ENCODE measurements around the gene CHRDL1. TPM values are rescaled to one million over a fixed set of nuclear protein-coding genes. Genes with fewer than 3 reads are reported as not detected.
"Not testable (repeated sequence)": the region's sequence is repeated elsewhere in the genome, so short reads cannot be mapped to it uniquely, and the experiment has no call there.

CHRDL1 gene, protein sequence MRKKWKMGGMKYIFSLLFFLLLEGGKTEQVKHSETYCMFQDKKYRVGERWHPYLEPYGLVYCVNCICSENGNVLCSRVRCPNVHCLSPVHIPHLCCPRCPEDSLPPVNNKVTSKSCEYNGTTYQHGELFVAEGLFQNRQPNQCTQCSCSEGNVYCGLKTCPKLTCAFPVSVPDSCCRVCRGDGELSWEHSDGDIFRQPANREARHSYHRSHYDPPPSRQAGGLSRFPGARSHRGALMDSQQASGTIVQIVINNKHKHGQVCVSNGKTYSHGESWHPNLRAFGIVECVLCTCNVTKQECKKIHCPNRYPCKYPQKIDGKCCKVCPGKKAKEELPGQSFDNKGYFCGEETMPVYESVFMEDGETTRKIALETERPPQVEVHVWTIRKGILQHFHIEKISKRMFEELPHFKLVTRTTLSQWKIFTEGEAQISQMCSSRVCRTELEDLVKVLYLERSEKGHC
- 9.2 TPM for polyA plus RNA-seq (ENCODE audit: insufficient read length)

GRCh38 chrX:110795645-110796406, at the start of gene CHRDL1:
CHRDL1 (minus strand) TSS chrX:110795817; CDS start chrX:110792181, 3,636 bp downstream.
- DNase-seq (ENCODE audit: low read depth) = no peak

DNA sequence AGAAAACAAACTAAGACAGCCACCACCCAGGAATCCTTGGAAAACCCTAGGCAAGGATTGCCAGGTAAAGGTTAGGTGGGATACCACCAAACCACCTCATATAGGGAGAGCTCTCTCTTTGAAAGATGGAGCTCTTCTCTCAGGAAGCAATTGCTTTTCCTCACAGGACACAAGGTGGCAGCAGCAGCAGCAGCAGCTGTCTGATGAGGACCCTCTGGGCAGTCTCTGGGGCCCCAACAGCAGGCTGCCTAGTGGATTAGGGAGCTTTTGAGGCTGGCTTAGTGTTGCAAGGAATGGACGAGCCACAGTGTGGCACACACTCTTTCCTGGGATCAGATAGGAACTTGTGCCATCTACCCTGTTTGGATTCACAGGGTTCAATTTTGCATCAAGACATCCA, 41.4 kb upstream of the CHRDL1 start:
- DNase-seq (ENCODE audit: low read depth) = no peak

GRCh38 chrX:110836451-110836850, 40.8 kb upstream of the CHRDL1 start:
- DNase-seq (ENCODE audit: low read depth) = no peak

DNA sequence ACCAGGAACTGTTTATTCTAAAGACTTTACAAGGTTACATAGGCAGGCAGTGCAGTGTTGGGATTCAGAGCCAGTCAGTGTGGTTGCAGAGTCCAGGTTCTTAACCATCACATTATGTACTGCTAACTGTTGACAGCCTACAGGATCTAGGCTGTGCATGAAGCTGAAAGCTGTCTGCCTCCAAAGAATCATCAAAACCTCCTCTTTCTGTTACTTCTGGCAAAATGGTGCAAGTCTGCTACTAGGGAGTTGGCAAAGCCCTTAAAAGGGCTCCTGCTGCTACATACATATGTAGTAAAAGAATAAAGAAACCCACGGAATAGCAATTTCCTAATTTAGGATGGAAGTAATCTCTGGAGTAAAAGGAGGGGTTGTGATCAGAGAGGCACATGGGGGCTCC, 40.4 kb upstream of the CHRDL1 start:
- DNase-seq (ENCODE audit: low read depth) = no peak

DNA sequence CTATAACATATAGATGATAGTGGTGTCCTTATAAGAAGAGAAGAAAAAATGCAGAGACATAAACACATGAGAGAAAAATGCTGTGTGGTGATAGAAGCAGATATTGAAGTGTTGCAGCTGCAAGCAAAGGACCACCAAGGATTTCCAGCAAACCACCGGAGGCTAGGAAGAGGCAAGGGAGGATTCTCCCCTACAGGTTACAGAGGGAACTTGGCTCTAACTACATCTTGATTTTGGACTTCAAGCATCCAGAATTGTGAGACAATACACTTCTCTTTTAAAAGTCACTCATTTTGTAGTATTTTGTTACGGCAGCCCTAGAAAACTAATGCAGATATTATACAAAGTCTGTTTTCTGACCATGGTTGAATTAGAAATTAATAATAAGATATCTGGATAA, 30.4 kb upstream of the CHRDL1 start:
- DNase-seq (ENCODE audit: low read depth) = no peak

DNA sequence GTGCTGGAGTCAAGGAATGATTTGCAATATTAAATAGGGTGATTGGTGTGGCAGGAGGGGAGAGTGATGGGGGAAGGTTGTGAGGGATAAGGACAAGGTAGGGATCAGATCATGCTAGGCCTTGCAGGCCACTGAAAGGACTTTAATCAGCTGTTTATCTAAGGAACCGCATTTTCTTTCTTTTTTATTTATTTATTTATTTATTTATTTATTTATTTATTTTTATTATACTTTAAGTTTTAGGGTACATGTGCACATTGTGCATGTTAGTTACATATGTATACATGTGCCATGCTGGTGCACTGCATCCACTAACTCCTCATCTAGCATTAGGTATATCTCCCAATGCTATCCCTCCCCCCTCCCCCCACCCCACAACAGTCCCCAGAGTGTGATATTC, 20.9 kb upstream of the CHRDL1 start:
- not testable (repeated sequence) for DNase-seq (ENCODE audit: low read depth)

GRCh38 chrX:110806145-110806544, 10.5 kb upstream of the CHRDL1 start:
- DNase-seq (ENCODE audit: low read depth) = no peak

DNA sequence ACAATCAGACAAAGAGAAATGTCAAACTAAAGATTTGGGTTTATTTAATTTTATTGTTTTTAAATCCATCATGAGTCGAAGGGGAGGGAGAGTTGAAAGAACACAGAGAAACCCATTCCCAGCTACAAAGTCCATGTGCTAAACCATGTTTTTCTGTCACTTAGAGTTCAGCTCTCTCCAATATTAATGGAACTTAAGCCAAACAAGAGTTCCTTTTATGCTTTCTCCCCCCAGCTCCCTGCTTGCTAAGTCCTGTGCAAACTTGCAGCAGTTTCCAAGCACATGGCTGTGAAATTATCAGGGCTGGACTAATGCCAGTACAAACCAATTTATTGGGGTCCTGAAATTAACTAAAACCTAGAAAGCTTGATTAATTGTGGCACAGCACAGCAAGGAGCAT, 9.7 kb upstream of the CHRDL1 start:
- DNase-seq (ENCODE audit: low read depth) = no peak

GRCh38 chrX:110804446-110804845, 8.8 kb upstream of the CHRDL1 start:
- DNase-seq (ENCODE audit: low read depth) = no peak

DNA sequence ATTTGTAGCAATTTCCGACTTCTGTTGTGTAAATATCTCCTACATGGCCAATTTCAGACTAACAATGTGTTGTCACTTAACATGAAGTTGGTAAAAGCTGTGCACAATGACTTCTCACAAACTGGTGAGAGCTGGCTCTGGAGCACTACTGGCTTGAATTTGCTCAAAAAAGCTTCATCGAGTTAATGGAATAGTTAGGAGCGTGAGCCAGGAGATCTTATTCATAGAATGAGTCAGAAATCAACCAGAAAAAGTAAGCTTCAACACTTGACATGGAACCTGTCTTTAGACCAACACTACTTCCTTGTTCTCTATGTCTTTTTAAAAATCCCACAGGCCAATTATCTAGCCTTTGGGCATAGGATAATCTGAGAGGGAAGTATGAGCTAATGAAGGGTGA, 7.9 kb upstream of the CHRDL1 start:
- DNase-seq (ENCODE audit: low read depth) = no peak

DNA sequence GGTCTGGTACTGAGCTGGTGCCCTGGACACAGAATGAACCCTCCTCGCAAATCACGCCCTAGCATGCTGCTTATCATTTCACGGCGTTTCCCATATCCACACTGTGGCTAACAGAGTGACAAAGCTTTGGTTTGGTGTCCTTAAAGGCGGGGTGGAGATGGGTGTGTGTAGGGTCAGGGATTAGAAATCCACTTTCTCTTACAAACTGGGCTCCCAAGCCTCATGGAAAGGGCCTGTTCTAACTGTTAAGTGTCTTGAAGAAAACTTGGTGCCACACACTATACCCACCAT, 735 bp upstream of the CHRDL1 start:
- DNase-seq (ENCODE audit: low read depth) = no peak

DNA sequence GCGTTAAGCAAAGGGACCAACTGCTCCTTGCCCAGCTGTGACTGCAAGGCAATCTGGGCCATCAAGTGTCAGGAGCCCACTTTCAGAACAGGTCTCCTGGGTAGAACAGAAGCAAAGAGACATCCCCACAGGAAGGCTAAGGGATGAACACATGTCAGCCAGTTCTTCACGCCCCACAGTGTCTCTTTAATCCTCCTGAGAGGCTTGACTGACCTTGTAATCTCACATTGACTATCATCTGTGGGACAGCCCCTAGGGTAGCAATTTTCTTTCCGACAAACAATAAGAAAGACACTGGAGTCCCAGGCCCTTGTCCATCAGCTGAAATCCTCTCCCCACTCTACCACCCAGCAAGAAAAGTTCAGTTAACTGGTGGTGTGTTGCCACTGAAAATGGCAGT, 1.0 kb downstream of the CHRDL1 start:
- DNase-seq (ENCODE audit: low read depth) = no peak

GRCh38 chrX:110791071-110791470, 4.5 kb downstream of the CHRDL1 start:
- DNase-seq (ENCODE audit: low read depth) = no peak

- DNase-seq (ENCODE audit: low read depth) = no peak
Measured at GRCh38 chrX:110786486-110786885, 9.1 kb downstream of the CHRDL1 start.

GRCh38 chrX:110759785-110760184, 35.8 kb downstream of the CHRDL1 start:
- no peak for DNase-seq (ENCODE audit: low read depth)

GRCh38 chrX:110758781-110759422, 36.7 kb downstream of the CHRDL1 start:
- no peak for DNase-seq (ENCODE audit: low read depth)

- no peak for DNase-seq (ENCODE audit: low read depth)
Measured at GRCh38 chrX:110755611-110756010, 40.0 kb downstream of the CHRDL1 start.

- no peak for DNase-seq (ENCODE audit: low read depth)
Measured at GRCh38 chrX:110755061-110755460, 40.6 kb downstream of the CHRDL1 start.

- no peak for DNase-seq (ENCODE audit: low read depth)
Measured at GRCh38 chrX:110750526-110751189, 45.0 kb downstream of the CHRDL1 start.

GRCh38 chrX:110748256-110748806, 47.3 kb downstream of the CHRDL1 start:
- DNase-seq (ENCODE audit: low read depth) = no peak

DNA sequence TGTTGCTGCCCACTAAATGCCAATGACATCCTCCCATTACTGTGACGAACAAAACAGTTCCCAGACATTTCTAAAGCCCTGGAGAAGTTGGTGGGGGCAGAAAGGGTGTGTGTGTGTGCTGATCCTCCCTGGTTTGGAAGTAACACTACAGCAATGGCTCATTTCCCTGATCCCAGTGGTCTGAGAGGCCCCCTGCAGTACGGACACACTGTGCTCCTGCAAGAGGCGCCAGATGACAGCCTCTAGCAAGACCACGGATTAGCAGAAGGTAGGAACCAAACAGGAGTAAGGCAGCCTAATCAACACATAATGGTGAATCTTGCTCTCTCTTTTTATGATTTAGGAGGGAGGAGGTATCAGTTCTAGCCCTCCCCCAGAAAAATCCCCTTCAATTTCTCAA, 49.6 kb downstream of the CHRDL1 start:
- no peak for DNase-seq (ENCODE audit: low read depth)

- no peak for DNase-seq (ENCODE audit: low read depth)
Measured at GRCh38 chrX:110745288-110745687, 50.3 kb downstream of the CHRDL1 start.
